Stimulated activated CD4-positive, alpha-beta T cell treated with anti-CD3 and anti-CD28 coated beads, Interleukin-1b, Interleukin-23, amount 100 ng/mL, for 1 hour (primary cell): ENCODE data around the gene MAPK9.
"Not testable (repeated sequence)": the region's sequence is repeated elsewhere in the genome, so short reads cannot be mapped to it uniquely, and the experiment has no call there.

Source experiments
- DNase-seq, 2 donors: peaks; one replicate each; pipeline ENCODE4 v3.0.0-alpha.2; 2020; ENCODE audit warnings: low read depth in 2 of 2

Gene MAPK9

DNA sequence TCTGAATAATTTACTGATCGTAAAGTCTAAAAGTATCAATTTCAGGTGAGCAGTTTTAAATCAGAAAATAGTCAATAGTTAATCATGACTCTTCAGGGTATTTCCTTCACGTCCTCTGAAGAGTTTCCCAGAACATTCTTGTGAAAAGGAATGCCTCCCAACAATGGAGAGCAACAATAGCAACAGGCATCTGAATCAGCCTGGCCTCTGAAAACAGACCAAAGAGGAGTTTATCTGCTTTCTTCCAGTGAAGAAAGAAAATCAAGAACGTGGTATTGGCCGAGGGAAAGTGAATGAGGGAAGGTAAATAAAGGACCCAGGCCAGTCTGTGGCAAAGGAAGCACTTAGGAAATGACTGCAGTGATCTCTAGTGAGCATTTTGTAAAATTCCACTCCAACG is 56.8 kb downstream of the MAPK9 start:
- no peak for DNase-seq

DNA sequence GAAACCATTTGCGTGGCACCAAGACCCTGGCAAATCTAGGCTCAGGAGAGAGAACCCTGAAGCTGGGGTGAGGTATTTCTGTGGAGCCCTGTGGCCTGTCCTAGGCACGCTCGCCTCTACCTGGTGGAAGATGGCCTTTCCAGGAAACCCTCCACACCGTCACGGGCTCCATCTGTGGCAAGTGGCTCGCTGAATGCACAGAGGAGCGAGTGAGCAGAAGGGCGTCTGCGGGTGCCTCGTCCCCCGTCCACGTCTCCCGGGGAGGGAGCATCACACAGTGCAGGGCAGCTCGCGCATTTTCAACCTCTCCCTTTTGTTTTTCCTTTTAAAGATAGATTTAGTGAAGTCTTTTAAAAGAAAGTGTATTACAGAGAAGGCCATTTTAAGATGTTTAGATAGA is 57.6 kb downstream of the MAPK9 start:
- DNase-seq, result no peak

DNA sequence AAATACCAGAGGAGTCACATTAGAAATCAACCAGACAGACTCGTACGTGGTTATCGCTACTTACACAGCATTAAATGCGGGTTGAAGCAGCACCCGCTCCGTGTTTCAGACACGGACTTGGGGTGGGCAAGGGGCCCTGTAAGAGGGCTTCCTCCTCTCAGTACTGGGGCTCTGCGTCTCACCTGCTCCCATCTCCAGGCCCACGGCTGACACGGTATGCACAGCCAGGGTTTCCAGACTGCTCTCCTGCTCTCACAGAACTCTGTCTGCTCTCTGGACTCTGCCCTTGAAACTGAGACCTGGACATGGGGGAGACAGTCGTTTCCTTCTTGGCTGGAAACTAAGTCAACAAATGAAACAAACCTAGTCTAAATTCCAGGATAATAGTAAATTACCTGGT is 58.2 kb downstream of the MAPK9 start:
- DNase-seq, result no peak

DNA sequence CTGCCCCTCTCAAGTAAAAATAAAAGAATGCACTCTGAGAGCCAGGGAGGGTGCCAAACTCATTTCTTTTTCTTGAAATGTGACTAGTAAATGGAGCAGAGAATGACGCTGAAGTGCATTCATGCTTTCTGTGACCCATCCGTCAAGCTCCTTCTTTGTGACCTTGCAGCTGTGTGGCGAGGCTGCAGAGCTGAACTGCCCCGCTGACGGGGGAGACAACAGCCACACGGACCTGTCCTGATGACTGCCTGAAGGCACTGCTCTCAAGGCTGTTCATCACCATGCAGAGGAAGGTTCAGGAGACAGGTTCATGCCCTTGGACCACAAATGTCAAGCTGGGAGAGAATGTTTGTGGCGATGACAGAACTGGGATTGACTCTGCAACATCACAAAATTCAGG is 61.9 kb downstream of the MAPK9 start:
- no peak for DNase-seq

DNA sequence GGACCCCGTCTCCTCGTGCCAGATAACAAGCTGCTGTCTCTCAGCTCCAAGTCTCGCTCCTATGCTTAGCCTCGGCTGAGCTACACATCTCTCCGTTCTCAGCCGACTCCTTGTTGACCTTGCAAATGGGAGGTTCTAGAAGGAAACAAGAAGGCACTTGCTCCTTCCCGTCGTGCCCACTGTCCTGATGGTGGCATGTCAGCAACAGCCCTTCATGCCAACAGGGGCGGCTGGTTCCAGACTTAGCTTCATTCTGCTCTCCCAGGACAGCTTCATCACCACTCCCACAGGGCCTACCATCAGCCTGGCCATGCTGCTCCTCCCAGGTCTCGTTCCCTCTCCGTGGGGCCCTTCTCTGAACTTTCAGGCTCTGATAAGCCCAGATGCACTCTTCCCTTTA is 69.8 kb downstream of the MAPK9 start:
- no peak for DNase-seq

DNA sequence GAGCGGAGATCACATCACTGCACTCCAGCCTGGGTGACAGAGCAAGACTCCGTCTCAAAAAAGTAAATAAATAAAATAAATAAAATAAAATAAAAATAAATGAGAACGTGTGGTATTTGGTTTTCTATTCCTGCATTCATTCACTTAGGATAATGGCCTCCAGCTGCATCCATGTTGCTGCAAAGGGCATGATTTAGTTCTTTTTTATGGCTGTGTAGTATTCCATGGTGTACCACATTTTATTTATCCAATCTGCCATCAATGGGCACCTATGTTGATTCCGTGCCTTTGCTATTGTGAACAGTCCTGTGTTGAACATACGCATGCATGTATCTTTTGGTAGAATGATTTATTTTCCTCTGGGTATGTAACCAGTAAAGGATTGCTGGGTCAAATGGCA is 74.1 kb downstream of the MAPK9 start:
- no peak for DNase-seq

DNA sequence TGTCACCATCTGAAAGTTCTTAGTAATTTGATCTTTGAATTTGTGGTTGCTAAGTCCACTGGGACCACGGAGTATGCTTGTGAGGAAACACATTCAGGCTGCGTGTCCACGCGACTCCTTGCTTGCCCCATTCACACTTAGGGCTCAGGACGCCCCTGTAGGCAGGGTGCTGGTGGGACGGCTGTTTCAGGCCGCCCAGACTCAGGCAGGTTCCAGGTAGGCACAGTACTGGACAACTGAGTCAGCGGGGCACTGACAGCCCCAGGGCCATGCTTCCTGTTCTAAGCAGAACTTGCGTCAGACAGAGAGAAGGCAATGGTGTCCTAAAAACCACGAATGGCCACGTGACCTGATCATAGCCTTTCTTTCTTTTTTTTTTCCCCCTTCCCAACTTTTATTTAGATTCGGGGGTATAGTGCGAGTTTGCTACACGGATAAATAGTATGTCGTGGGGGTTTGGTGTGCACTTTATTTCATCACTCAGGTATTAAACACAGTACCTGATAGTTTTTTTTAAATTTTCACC is 75.2 kb downstream of the MAPK9 start:
- no peak for DNase-seq

DNA sequence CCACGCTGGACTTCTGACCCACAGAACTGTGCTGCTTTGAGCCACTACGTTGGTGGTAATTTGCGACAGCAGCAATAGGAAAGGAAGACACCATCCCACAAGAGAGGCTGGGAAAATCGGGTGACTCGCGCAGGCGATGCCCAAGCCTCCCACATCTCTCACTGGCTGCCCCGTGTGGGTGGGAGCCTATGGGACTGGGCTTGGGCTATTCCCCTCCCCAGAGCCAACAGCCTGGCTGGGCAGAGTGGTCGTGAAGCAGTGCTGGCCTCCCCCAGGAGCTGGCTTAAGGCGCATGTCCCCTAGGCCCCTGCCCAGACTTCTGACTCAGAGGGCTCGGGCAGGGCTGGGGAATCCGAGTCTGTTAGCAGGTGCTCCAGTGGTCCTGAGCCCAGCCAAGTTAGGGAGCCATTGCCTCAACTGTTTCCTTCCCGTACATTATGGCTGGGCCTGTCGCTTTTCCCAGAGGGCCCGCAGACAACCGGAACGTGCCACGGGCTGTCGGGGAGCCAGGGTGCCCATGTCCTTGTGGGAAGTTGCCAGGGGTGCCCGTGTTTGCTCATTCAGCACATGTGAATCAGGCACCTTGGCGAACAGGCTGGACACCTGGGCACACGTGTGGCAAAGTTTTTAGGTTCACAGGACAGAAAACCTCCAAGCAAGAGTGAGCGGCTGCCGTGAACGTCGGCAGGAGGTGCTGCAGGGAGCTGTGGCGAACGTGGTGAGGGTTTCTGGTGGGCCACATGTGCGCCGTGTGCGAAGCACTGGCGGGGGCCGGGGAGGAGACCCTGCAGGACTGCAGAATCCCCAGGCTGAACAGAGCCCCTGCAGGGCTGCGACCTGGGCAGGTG is 75.9 kb downstream of the MAPK9 start:
- DNase-seq, result no peak

DNA sequence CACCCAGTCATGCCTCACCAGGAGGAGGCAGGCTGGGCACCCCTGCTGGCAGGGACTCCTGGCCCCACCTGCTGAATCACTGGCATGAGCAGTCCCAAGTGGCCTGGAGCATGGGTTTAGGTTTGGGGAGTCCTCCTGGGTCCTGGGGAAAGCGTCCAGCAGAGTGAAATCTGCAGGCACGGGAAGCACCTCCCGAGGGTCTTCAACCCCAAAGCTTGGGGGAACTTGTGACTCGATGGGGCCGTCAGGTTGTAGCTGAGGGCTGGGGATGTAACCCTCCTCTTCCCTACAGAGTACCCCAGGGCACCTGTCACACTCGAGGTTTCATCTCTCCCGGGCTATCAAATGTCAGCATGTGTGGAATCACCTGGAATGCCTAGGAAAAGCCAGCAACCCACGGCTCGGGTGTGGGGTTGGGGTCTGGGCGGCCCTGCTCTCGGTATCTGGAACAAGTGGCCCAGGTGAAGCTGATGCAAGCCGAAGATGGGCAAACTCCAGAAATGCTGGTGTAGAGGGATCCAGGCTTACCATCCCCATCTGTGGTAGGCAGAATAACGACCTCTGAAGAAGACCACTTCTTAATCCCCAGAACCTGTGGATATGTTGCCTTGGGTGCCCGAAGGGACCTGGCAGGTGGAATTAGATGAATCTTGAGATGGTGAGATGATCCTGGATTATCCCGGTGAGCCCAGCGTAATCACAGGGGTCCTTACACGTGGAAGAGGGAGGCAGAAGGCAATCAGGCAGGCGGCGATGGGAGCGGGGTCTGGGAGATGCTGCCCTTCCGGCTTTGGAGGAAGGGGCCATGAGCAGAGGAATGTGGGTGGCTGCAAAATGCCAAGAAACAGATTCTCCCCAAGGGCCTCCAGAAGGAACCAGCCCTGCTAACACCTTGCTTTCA is 76.8 kb downstream of the MAPK9 start:
- no peak for DNase-seq

DNA sequence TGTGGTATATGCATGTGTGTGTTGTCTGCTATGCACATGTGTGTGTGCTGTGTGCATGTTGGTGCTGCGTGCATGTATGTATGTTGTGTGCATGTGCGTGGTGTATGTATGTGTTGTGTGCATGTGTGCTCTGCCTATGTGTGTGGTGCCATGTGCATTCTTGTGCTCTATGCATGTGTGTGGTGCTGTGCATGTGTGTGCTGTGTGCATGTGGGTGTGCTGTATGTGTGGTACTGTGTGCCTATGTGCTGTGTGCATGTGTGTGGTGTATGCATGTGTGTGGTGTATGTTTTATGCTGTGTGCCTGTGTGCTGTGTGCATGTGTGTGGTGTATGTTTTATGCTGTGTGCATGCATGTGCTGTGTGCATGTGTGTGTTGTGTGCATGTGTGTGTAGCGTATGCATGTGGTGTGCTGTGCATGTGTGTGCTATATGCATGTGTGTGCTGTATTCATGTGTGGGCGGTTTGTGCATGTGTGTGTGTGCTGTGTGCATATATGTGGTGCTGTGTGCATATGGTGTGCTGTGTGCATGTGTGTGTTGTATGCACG is 78.2 kb downstream of the MAPK9 start:
- DNase-seq, result no peak

DNA sequence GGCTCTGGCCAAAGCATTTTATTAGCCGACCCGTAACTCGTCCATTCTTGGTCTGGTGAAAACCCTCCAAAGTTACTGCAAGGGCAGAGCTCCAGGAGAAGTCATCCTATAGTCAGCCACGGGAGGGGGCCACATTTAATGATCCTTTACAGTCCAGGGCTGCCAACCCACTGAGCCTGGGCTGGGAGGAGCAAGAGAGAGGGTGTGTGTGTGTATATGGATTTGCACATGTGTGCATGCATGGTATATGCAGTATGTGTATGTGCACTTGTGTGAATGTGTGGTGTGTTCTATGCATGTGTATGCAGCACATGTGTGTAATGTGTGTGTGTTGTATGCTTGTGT is 78.7 kb downstream of the MAPK9 start:
- DNase-seq, result no peak

DNA sequence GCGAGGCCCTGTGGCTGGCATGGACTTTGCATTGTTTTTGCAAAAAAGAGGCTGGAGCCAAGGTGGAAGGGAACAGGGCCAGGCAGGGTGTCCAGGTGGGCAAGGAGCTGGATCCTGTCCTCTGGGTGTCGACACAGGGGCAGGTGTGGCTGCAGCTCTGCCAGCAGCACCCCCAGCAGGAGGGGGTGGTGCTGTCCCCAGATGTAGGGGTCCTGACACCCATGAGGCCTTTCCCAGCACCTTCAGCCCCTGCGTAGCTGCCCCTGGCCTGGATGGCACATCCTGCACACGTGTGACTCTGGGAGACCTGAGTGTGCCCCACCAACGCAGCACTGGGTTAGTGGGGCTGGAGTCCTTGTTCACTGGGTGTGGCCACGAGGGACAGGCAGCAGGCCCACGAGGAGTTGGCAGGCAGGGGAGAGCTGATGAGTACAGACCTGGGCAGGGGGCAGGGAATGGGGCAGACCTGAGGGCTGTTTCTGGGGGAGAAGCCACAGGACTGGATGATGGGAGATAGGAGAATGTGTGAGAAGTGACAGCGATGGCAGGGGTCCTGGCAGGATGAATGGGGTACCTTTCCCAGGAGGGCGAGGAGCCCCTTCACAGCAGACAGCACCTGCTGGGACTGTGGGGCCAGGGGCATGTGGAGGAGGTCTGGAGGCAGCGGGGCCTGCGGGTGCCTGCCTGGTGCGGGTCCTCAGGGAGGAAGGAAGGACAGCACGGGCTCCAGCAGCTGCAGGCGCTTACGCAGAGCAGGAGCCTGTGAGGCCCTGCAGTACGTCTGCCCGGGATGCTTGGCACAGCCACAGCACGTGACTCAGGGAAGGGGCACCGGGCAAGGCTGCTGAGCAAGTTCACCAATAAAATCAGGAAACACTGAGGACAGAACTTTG is 79.3 kb downstream of the MAPK9 start:
- DNase-seq, result no peak

DNA sequence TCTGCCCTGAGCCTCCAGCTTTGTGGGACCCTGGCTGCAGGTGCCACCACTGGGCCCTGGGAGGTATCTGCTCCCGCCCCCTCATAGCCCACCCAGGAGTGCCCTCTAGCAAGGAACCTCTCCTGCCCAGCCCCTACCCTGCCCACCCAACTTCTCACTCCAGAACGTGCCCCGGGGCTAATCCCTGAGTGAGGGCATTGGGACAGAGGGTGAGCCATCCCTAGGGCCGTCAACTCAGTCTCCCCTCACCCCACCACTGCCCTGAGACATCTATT is 80.2 kb downstream of the MAPK9 start:
- DNase-seq, result no peak

DNA sequence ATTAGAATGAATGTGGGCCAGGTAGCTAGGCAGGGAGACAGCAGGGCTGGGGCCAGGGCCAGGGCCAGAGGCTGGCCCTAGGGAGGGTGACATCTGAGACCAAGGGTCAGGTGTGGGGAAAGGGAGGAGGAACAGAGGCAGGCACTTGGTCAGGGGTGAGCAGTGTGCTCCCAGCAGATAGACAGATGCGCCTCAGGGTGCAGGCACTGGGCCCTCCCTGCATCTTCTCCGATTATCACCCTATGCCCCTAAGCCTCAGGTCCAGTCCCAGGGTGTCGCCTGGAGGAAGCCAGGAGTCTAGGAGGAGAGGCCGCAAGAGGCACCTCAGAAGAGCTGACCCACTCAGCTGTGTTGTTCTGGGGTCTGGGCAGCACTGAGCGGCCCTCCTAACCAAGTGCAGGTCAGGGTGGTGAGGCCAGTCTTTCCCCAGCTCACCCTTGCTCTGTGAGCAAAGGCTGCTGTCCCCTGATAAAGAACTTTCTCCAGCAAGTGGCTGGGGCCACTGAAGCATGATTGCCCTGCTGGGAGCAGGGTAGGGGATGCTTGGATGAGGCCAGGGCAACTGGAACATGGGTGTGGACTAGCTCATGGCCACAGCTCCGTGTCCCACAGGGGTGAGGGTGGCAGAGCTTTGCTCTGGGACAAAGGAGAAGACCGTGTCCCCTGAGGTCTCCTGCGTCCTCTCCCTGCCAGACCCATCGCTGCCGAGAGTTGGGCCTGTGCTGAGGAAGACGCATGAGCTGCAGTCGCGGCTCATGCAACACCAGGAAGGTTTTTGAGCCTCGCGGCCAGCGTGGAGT is 80.7 kb downstream of the MAPK9 start:
- no peak for DNase-seq

DNA sequence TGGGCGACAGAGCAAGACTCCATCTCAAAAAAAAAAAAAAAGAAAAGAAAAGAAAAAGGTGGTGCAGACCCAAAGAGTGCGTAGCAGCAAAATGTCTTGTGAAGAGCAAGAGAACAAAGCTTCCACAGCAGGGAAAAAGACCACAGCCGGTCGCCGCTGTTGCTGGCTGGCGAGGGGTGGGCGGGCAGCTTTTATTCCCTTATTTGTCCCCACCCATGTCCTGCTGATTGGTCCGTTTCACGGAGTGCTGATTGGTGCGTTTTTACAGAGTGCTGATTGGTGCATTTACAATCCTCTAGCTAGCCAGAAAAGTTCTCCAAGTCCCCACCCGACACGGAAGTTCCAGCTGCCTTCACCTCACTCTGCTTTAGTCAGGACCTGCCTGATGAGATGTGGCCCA is 81.8 kb downstream of the MAPK9 start:
- not testable (repeated sequence) for DNase-seq

DNA sequence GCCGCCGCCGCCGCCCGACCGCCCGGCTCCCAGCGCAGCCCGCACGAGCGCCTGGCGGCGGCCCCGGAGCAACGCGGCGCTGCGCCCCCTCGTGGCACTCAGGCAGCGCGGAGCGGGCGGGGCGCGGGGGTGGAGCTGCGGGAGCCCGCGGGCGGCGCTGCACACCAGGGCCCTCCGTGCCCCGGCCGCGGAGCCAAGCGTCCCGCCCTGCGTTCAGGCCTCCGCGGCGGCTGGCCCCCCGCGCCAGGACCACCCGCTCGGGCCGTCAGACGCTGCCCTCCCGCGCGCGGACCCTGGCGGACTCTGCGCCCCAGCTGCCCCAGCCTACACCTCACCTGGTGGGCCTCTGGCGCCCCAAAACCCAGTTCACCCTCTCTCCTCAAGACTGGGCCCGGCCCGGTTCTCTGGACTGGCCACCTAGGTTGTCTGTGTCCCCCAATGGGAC is 82.7 kb downstream of the MAPK9 start, which contains the start of gene RASGEF1C:
RASGEF1C (minus strand) TSS at position 75 of the 445 bp plus-strand sequence. CDS start 71,159 bp downstream, outside the sequence.
- peak; percentile 7 to 60 for DNase-seq

DNA sequence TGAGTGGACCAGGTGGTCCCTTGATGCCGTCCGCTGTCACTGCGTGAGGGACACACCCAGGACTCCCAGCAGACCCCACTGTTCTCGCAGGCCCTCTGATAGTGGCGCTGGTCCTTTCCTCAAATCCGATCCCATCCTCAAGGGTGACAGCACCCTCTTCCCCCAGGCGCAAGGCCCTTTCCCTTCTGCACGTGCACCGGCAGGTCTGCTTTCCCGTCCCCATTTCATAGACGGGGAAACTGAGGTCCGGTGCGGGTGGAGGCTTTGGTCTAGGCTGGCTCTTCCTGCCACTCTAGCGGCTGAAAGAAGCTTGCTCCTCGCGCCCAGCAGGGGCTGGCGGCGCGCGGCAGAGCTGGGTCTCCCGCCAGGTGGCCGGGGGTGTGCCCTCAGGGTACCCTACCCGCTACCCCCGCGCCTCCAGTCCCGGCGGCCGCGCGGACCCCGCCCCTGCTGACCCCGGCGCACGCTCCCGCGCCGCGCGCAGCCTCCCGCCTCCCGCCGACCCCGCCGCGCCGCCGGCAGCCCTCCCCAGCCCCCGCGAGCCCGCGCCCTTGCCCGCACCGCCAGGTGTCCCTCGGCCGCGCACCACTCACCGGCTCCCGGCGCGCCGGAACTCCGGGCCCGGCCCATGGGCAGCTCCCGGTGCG is 83.3 kb downstream of the MAPK9 start:
- DNase-seq, result peak in 1 of 2 donors; percentile 3

DNA sequence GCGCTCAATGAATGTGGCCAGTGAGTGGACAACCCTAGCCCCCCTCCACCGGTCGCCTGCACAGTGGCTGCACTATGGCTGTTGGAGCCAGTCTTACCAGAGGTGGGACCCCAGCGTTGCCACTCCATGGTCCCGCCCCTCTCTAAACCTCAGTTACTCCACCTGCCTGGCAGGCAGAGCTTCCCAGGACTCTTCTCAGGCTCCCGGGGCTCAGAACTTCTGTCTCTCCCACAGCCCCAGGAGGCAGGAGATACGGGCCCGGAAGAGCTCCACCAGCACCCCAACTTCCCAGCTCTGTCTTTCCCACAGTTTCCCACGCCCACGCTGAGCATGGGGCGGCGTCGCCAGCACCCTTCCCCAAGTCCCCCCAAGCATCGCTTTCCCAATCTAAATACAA is 83.8 kb downstream of the MAPK9 start:
- DNase-seq, result no peak

DNA sequence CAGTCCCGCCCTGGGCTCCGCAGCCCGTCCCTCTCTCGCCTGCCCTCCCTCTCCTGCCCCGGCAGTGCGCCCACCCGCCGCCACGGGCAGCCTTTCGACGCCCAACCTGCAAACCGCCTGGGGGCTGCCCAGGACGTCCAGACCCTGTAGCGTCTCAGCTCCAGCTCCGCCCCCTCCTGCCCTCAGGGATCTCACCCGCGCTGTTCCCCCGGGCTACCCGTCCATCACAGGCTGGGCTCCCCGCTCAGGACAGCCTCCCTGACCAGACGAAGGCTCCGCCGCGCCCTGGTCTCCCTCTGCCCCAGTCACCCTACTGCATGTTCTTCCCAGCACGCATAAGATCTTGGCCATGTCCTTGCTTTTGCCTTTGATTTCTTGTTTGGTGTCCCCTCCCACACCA is 84.3 kb downstream of the MAPK9 start:
- DNase-seq, result no peak

DNA sequence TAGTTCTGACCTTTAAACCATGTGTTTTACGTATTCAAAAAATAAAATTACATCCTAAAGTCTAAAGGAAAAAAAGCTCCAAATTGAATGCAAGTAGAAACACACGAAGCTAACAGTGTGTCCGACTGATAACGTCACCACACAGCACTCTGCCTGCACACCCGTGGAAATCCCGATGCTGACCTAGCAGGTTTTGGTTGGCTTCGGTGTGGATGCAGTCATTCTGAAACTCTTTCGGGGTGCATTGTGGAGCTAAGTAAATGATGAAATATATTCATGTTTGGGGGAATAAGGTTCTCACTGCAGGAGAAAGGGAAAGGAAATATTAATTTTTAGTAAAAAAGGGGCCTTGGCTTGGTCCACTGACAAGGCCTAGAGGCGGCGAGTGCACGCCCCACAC is 84.9 kb downstream of the MAPK9 start:
- DNase-seq, result no peak
